Fibroblast of lung (primary cell): Measurements from ENCODE around the gene TECR. TPM values are rescaled to one million over a fixed set of nuclear protein-coding genes. Genes with fewer than 3 reads are reported as not detected.
A peak's percentile ranks its signal among the peaks of the same experiment; 100 is the strongest.
"Not testable (repeated sequence)": the region's sequence is repeated elsewhere in the genome, so short reads cannot be mapped to it uniquely, and the experiment has no call there.

Source experiments
- DNase-seq, 2 donors: peaks; one replicate each; pipeline versions ENCODE4 v3.0.0 to v3.0.0-alpha.2; 2010; ENCODE audit warnings: low read depth in 2 of 2
- H2AFZ ChIP-seq: 2 replicates; pipeline ENCODE4 v1.5.1; 2012; ENCODE audit warnings: low read length, control low read depth, inconsistent platforms
- H3K27ac ChIP-seq: 2 replicates; pipeline ENCODE4 v1.5.1; 2011; ENCODE audit warnings: low read length, control low read depth; ENCODE audit not compliant: insufficient read depth
- H3K27me3 ChIP-seq: 2 replicates; pipeline ENCODE4 v1.5.1; 2011; ENCODE audit warnings: mild to moderate bottlenecking, low read length; ENCODE audit not compliant: control insufficient read depth, insufficient read depth
- H3K36me3 ChIP-seq: 2 replicates; pipeline ENCODE4 v1.5.1; 2011; ENCODE audit warnings: low read length; ENCODE audit not compliant: control insufficient read depth, insufficient read depth
- H3K4me1 ChIP-seq: 2 replicates; pipeline ENCODE4 v1.5.1; 2011; ENCODE audit warnings: low read length; ENCODE audit not compliant: control insufficient read depth, insufficient read depth; ENCODE audit errors: extremely low read depth
- H3K4me2 ChIP-seq: 2 replicates; pipeline ENCODE4 v1.5.1; 2011; ENCODE audit warnings: low read length, control low read depth; ENCODE audit not compliant: insufficient read depth; ENCODE audit errors: extremely low read depth
- H3K4me3 ChIP-seq, 4 experiments: fragments of 200-600 bp in 1 of 4; sonication (generic) in 1 of 4; replicated peaks in 1 of 4; 2 replicates each; pipeline ENCODE4 v1.5.1; 2011 to 2016; ENCODE audit warnings: low read length in 4 of 4, low read depth in 3 of 4, mild to moderate bottlenecking in 3 of 4, control low read depth in 2 of 4, inconsistent platforms in 1 of 4, mixed read lengths in 1 of 4; ENCODE audit not compliant: insufficient read depth in 1 of 4; ENCODE audit errors: control extremely low read depth in 1 of 4
- H3K79me2 ChIP-seq: 2 replicates; pipeline ENCODE4 v1.5.1; 2012; ENCODE audit warnings: mild to moderate bottlenecking, low read length, inconsistent platforms; ENCODE audit not compliant: control insufficient read depth, insufficient read depth
- H3K9ac ChIP-seq: 2 replicates; pipeline ENCODE4 v1.5.1; 2011; ENCODE audit warnings: mild to moderate bottlenecking, low read length, control low read depth; ENCODE audit not compliant: insufficient read depth
- H3K9me3 ChIP-seq: 2 replicates; pipeline ENCODE4 v1.5.1; 2012; ENCODE audit warnings: low read depth, low read length; ENCODE audit not compliant: control insufficient read depth, insufficient read depth
- H4K20me1 ChIP-seq: 2 replicates; pipeline ENCODE4 v1.5.1; 2011; ENCODE audit warnings: low read length; ENCODE audit not compliant: control insufficient read depth, insufficient read depth; ENCODE audit errors: extremely low read depth
- EZH2 ChIP-seq: IDR thresholded peaks from 2 replicates; pipeline ENCODE4 v1.5.1; 2012; ENCODE audit warnings: low read length, control low read depth, mild to moderate bottlenecking; ENCODE audit errors: missing control alignments
- polyA plus RNA-seq, 2 donors: library from polyadenylated mRNA; depleted of rRNA in 1 of 2; stranded (reverse) in 1 of 2; unstranded in 1 of 2; fragments of >200 nt; gene quantifications; 2 replicates each; pipeline ENCODE4 v1.2.1, GENCODE V29; 2011 to 2012; ENCODE audit warnings: missing spikeins in 1 of 2
- total RNA-seq: library from RNA; depleted of rRNA; stranded (reverse); fragments of >200 nt; gene quantifications from 2 replicates; pipeline ENCODE4 v1.2.1, GENCODE V29; 2014
- TF ChIP-seq, protein P1 (sequence below), 2 donors: IDR thresholded peaks in 1 of 2; conservative IDR thresholded peaks in 1 of 2; 1 replicate in 1 of 2; 2 replicates in 1 of 2; pipeline ENCODE4 v1.5.1; 2011 to 2012; ENCODE audit warnings: low read length in 2 of 2, control low read depth in 1 of 2, inconsistent platforms in 1 of 2, low read depth in 1 of 2, mild to moderate bottlenecking in 1 of 2

The TECR gene
- total and polyA plus RNA-seq, 2 donors (not counting 1 experiment from before 2014, with no cell fraction given), result 34.0 to 73.4 TPM

DNA sequence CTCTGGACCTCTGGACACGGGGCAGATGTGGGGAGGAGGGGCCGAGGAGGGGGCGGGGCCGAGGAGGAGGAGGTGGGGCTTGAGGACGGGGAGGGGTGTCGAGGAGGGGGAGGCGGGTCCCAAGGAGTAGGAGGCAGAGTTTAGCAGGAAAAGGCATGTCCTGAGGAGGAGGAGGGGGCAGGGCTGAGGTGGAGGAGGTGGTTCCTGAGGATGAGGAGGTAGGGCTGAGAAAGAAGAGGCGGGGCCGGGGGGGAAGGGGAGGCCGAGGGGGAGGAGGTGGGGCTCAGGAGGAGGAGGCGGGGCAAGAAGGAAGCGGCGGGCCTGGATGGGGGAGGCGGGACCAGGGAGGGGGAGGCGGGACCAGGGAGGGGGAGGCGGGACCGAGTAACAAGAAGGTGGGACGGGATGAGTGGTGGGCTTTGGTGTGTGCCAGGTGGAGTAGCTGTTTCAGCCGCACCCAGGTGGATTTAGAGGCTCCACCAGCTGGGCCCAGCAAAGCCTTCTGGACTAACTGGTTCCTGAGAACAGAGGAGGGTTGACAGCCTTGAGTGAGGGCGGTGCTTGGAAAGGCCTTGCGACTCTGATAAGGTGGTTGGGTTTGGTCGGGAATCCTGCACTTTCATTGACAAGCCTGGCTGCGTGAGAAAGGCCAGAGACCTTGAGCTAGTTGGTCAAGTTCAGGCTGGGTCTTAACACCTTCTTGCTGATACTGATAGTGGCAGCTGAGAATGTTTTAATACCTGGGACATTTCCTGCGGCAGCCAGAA is 7.7 kb downstream of the TECR start:
- Histone ChIP-seq H3K4me2 (no peak overlapping the region), H3K9ac (no peak overlapping the region), H3K27ac (no peak overlapping the region), H3K9me3 (no peaks in the 10 kb centered on the region), H3K36me3 (no peaks in the 10 kb centered on the region), H3K27me3 (no peaks in the 10 kb centered on the region), H3K79me2 (peaks cover 13% of the 10 kb centered on the region), H4K20me1 (no peaks in the 10 kb centered on the region), H3K4me3 (no peak overlapping the region), H2AFZ (no peak overlapping the region), H3K4me1 (no peaks in the 10 kb centered on the region)
- DNase-seq, result peak; percentile 43 to 55
- no peak for TF ChIP-seq EZH2
- TF ChIP-seq, protein P1, sequence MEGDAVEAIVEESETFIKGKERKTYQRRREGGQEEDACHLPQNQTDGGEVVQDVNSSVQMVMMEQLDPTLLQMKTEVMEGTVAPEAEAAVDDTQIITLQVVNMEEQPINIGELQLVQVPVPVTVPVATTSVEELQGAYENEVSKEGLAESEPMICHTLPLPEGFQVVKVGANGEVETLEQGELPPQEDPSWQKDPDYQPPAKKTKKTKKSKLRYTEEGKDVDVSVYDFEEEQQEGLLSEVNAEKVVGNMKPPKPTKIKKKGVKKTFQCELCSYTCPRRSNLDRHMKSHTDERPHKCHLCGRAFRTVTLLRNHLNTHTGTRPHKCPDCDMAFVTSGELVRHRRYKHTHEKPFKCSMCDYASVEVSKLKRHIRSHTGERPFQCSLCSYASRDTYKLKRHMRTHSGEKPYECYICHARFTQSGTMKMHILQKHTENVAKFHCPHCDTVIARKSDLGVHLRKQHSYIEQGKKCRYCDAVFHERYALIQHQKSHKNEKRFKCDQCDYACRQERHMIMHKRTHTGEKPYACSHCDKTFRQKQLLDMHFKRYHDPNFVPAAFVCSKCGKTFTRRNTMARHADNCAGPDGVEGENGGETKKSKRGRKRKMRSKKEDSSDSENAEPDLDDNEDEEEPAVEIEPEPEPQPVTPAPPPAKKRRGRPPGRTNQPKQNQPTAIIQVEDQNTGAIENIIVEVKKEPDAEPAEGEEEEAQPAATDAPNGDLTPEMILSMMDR (conservative IDR thresholded peaks at IDR 0.05 in 1 of 2, IDR thresholded peaks at IDR 0.05 in 1 of 2; ENCODE audit: low read depth in 1 of 2, low read length in 2 of 2), result no peak

DNA sequence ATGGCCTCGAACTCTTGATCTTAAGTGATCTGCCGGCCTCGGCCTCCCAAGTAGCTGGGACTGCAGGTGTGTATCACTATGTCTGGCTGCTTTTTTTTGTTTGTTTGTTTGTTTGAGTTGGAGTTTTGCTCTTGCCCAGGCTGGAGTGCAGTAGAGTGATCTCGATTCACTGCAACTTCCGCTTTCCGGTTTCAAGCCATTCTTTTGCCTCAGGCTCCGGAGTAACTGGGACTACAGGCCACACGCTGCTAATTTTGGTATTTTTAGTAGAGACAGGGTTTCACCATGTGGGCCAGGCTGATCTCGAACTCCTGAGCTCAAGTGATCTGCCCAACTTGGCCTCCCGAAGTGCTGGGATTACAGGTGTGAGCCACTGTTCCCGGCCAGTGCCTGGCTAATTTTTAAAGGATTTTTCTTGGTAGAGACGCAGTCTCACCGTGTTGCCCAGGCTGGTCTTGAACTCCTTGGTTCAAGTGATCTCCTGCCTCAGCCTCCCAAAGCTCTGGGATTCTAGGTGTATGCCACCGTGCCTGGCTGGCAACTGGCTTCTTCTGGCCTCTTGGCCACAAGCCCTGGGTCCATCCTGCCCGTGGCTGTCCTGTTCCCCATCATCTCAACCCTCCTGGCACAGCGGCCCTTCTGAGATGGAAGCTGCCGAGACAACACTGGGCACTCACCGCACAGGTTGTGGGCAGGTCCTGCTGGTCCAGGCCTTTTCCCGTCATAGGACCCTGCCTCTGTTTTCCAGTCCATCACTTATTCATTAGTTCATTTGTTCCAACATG is 11.5 kb downstream of the TECR start:
- no peaks in the 10 kb centered on the region for H3K27me3 ChIP-seq
- TF ChIP-seq EZH2, result no peak
- TF ChIP-seq, protein P1 (conservative IDR thresholded peaks at IDR 0.05 in 1 of 2, IDR thresholded peaks at IDR 0.05 in 1 of 2; ENCODE audit: low read depth in 1 of 2, low read length in 2 of 2), result no peak
- no peak overlapping the region for H2AFZ ChIP-seq
- H4K20me1 ChIP-seq, result no peaks in the 10 kb centered on the region
- no peak overlapping the region for H3K27ac ChIP-seq
- no peaks in the 10 kb centered on the region for H3K9me3 ChIP-seq
- H3K4me1 ChIP-seq, result no peaks in the 10 kb centered on the region
- no peak overlapping the region for H3K4me3 ChIP-seq
- no peak overlapping the region for H3K9ac ChIP-seq
- H3K36me3 ChIP-seq, result no peaks in the 10 kb centered on the region
- DNase-seq, result no peak
- no peak overlapping the region for H3K4me2 ChIP-seq
- peaks cover 6% of the 10 kb centered on the region for H3K79me2 ChIP-seq

DNA sequence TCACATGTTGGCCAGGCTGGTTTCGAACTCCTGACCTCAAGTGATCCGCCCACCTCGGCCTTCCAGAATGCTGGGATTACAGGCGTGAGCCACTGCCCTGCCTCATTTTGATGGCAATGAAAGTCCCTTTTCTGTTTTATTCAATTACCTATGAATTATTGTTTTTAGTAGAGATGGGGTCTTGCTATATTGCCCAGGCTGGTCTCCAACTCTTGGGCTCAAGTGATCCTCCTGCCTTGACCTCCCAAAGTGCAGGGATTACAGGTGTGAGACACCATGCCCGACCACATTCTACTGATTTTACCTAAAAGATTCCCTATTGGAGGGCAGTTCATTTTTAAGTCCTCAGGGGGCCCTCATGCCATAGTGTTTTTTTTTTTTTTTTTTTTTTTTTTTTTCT is 12.6 kb downstream of the TECR start:
- H3K4me2 ChIP-seq, H3K9me3 ChIP-seq, H4K20me1 ChIP-seq, H3K27ac ChIP-seq, H3K4me1 ChIP-seq, H3K79me2 ChIP-seq, H3K9ac ChIP-seq, DNase-seq, H3K4me3 ChIP-seq, H3K27me3 ChIP-seq, H2AFZ ChIP-seq, H3K36me3 ChIP-seq: not testable (repeated sequence)
